ENCODE results near the gene RPUSD1. TPM values are rescaled to one million over a fixed set of nuclear protein-coding genes. Genes with fewer than 3 reads are reported as not detected.

Gene RPUSD1
- polyA plus RNA-seq, 3 donors, result 29.5 to 38.1 (median 31.5) TPM

GRCh38 chr16:800834-801511 lies 12.8 kb upstream of the RPUSD1 start:
- H3K9me3 ChIP-seq (replicated peaks in 1 of 2; ENCODE audit: control insufficient read depth in 1 of 2, insufficient read depth in 1 of 2, low read length in 2 of 2), result no peaks in the 10 kb centered on the region
- no peaks in the 10 kb centered on the region for H3K36me3 ChIP-seq (replicated peaks in 1 of 2; ENCODE audit: control insufficient read depth in 1 of 2, insufficient read depth in 2 of 2, low read length in 2 of 2)
- no peaks in the 10 kb centered on the region for H3K4me1 ChIP-seq (ENCODE audit: control insufficient read depth in 1 of 2, insufficient read depth in 2 of 2, low read length in 2 of 2)
- Mint-ChIP-seq H3K9me3 (peaks cover 0 to 5% (median 0%) of the 10 kb centered on the region in 7 donors), H3K27me3 (ENCODE audit: low read depth in 3 of 3) (peaks cover 25 to 57% (median 27%) of the 10 kb centered on the region in 3 donors), H3K36me3 (peaks cover 4 to 19% of the 10 kb centered on the region in 2 donors), H3K4me1 (peaks cover 1% of the 10 kb centered on the region), H3K4me3 (no peak overlapping the region), H3K27ac (no peak overlapping the region)
- peaks cover 5 to 35% of the 10 kb centered on the region in 2 donors for H3K27me3 ChIP-seq (ENCODE audit: control insufficient read depth in 2 of 2, insufficient read depth in 2 of 2, low read length in 2 of 2)
- no peaks in the 10 kb centered on the region for H4K20me1 ChIP-seq (ENCODE audit: insufficient read depth, low read length)
- no peak overlapping the region for H3K4me2 ChIP-seq (replicated peaks; ENCODE audit: extremely low read depth, low read length, poor library complexity, severe bottlenecking)
- no peak for DNase-seq
- no peak overlapping the region for H3K9ac ChIP-seq (ENCODE audit: insufficient read depth, low read length, poor library complexity, severe bottlenecking)
- H3K4me3 ChIP-seq (replicated peaks in 1 of 3; ENCODE audit: low read depth in 2 of 3, low read length in 3 of 3), result no peak overlapping the region
- H3K27ac ChIP-seq (ENCODE audit: low read depth in 1 of 2, low read length in 2 of 2), result no peak overlapping the region
- no peak for TF ChIP-seq CTCF (IDR thresholded peaks at IDR 0.05)
- H2AFZ ChIP-seq (ENCODE audit: insufficient read depth, low read depth, low read length, poor library complexity, severe bottlenecking), result no peak overlapping the region
- no peaks in the 10 kb centered on the region for H3K79me2 ChIP-seq (ENCODE audit: insufficient read depth, low read length)
- WGBS (ENCODE audit: insufficient coverage), result 18% methylated on average over 17 of the region's 17 CpGs
- intact Hi-C loops (cut with micrococcal nuclease), result no loop called here

- Mint-ChIP-seq H3K9me3 (peaks cover 0 to 5% (median 0%) of the 10 kb centered on the region in 7 donors), H3K4me3 (no peak within 1 kb of the TSS), H3K4me1 (no peaks in the 10 kb centered on the region), H3K27me3 (ENCODE audit: low read depth in 3 of 3) (peaks cover 25 to 57% (median 27%) of the 10 kb centered on the region in 3 donors), H3K27ac (no peak within 1 kb of the TSS), H3K36me3 (peaks cover 4 to 21% of the 10 kb centered on the region in 2 donors)
- no peaks in the 10 kb centered on the region for H3K36me3 ChIP-seq (replicated peaks in 1 of 2; ENCODE audit: control insufficient read depth in 1 of 2, insufficient read depth in 2 of 2, low read length in 2 of 2)
- no peaks in the 10 kb centered on the region for H4K20me1 ChIP-seq (ENCODE audit: insufficient read depth, low read length)
- no peak for TF ChIP-seq CTCF (IDR thresholded peaks at IDR 0.05)
- 6% methylated on average over 56 of the region's 57 CpGs for WGBS (ENCODE audit: insufficient coverage)
- no peak for DNase-seq
- no peaks in the 10 kb centered on the region for H3K79me2 ChIP-seq (ENCODE audit: insufficient read depth, low read length)
- H3K9ac ChIP-seq (ENCODE audit: insufficient read depth, low read length, poor library complexity, severe bottlenecking), result no peak within 1 kb of the TSS
- H3K4me3 ChIP-seq (replicated peaks in 1 of 3; ENCODE audit: low read depth in 2 of 3, low read length in 3 of 3), result no peak within 1 kb of the TSS
- no peak within 1 kb of the TSS for H2AFZ ChIP-seq (ENCODE audit: insufficient read depth, low read depth, low read length, poor library complexity, severe bottlenecking)
- no peak within 1 kb of the TSS for H3K4me2 ChIP-seq (replicated peaks; ENCODE audit: extremely low read depth, low read length, poor library complexity, severe bottlenecking)
- H3K27ac ChIP-seq (ENCODE audit: low read depth in 1 of 2, low read length in 2 of 2), result no peak within 1 kb of the TSS
- no peaks in the 10 kb centered on the region for H3K4me1 ChIP-seq (ENCODE audit: control insufficient read depth in 1 of 2, insufficient read depth in 2 of 2, low read length in 2 of 2)
- intact Hi-C loops (cut with micrococcal nuclease), result no loop called here
- peaks cover 5 to 35% of the 10 kb centered on the region in 2 donors for H3K27me3 ChIP-seq (ENCODE audit: control insufficient read depth in 2 of 2, insufficient read depth in 2 of 2, low read length in 2 of 2)
- no peaks in the 10 kb centered on the region for H3K9me3 ChIP-seq (replicated peaks in 1 of 2; ENCODE audit: control insufficient read depth in 1 of 2, insufficient read depth in 1 of 2, low read length in 2 of 2)
These were observed 12.0 kb upstream of the RPUSD1 start, which contains the start of gene GNG13 for GRCh38 chr16:799948-800833. Gene GNG13, minus strand, starts transcription at chr16:800734. Its CDS starts 1,657 bp downstream, at chr16:799077.

Measured in CD14-positive monocyte (primary cell).